ENCODE data around the gene SZT2.

Gene SZT2

GRCh38 chr1:43402089-43402865, 12.6 kb downstream of the SZT2 start:
- Histone ChIP-seq H4K20me1 (ENCODE audit: insufficient read depth, low read length) (no peaks in the 10 kb centered on the region), H3K9ac (ENCODE audit: low read depth, low read length) (no peak overlapping the region), H3K9me3 (ENCODE audit: insufficient read depth, low read length, severe bottlenecking) (no peaks in the 10 kb centered on the region), H3K4me1 (ENCODE audit: insufficient read depth, low read length) (no peaks in the 10 kb centered on the region), H3K4me2 (ENCODE audit: insufficient read depth, low read length) (no peak overlapping the region), H3K79me2 (ENCODE audit: insufficient read depth, low read length) (peaks cover 9% of the 10 kb centered on the region; the same call in 1 of the 2 replicates), H2AFZ (ENCODE audit: low read depth, low read length) (no peak overlapping the region), H3K27ac (ENCODE audit: low read length) (no peak overlapping the region), H3K36me3 (ENCODE audit: insufficient read depth, low read length) (peaks cover 51% of the 10 kb centered on the region), H3K27me3 (ENCODE audit: insufficient read depth, low read length, poor library complexity) (no peaks in the 10 kb centered on the region), H3K4me3 (ENCODE audit: low read depth in 1 of 2, low read length in 2 of 2) (no peak overlapping the region)
- ATAC-seq (ENCODE audit: insufficient read depth, low read depth): no peak
- TF ChIP-seq EZH2 (IDR thresholded peaks at IDR 0.05; ENCODE audit: borderline replicate concordance, low read depth, low read length, severe bottlenecking) (no peak), CTCF (IDR thresholded peaks at IDR 0.05; ENCODE audit: borderline replicate concordance, extremely low read depth, low read length, poor library complexity, severe bottlenecking) (no peak)
- DNase-seq: no peak

GRCh38 chr1:43404353-43404752, 14.7 kb downstream of the SZT2 start:
- Histone ChIP-seq H2AFZ (ENCODE audit: low read depth, low read length) (no peak overlapping the region), H3K4me2 (ENCODE audit: insufficient read depth, low read length) (no peak overlapping the region), H3K36me3 (ENCODE audit: insufficient read depth, low read length) (peaks cover 67% of the 10 kb centered on the region), H3K27me3 (ENCODE audit: insufficient read depth, low read length, poor library complexity) (no peaks in the 10 kb centered on the region), H3K79me2 (ENCODE audit: insufficient read depth, low read length) (peaks cover 6% of the 10 kb centered on the region; the same call in 1 of the 2 replicates), H3K9me3 (ENCODE audit: insufficient read depth, low read length, severe bottlenecking) (no peaks in the 10 kb centered on the region), H3K27ac (ENCODE audit: low read length) (no peak overlapping the region), H3K9ac (ENCODE audit: low read depth, low read length) (no peak overlapping the region), H4K20me1 (ENCODE audit: insufficient read depth, low read length) (no peaks in the 10 kb centered on the region), H3K4me3 (ENCODE audit: low read depth in 1 of 2, low read length in 2 of 2) (no peak overlapping the region), H3K4me1 (ENCODE audit: insufficient read depth, low read length) (no peaks in the 10 kb centered on the region)
- DNase-seq (no peak), ATAC-seq (ENCODE audit: insufficient read depth, low read depth) (no peak)
- no peak for TF ChIP-seq CTCF (IDR thresholded peaks at IDR 0.05; ENCODE audit: borderline replicate concordance, extremely low read depth, low read length, poor library complexity, severe bottlenecking)
- no peak for TF ChIP-seq EZH2 (IDR thresholded peaks at IDR 0.05; ENCODE audit: borderline replicate concordance, low read depth, low read length, severe bottlenecking)

- Histone ChIP-seq H3K27ac (ENCODE audit: low read length) (no peak overlapping the region), H3K36me3 (ENCODE audit: insufficient read depth, low read length) (peaks cover 73% of the 10 kb centered on the region), H3K79me2 (ENCODE audit: insufficient read depth, low read length) (0 out of 2 replicates have a peak, but pooled peaks cover under 1% of the 10 kb centered on the region), H4K20me1 (ENCODE audit: insufficient read depth, low read length) (no peaks in the 10 kb centered on the region), H2AFZ (ENCODE audit: low read depth, low read length) (no peak overlapping the region), H3K9me3 (ENCODE audit: insufficient read depth, low read length, severe bottlenecking) (no peaks in the 10 kb centered on the region), H3K4me1 (ENCODE audit: insufficient read depth, low read length) (no peaks in the 10 kb centered on the region), H3K27me3 (ENCODE audit: insufficient read depth, low read length, poor library complexity) (no peaks in the 10 kb centered on the region), H3K4me2 (ENCODE audit: insufficient read depth, low read length) (no peak overlapping the region), H3K9ac (ENCODE audit: low read depth, low read length) (no peak overlapping the region), H3K4me3 (ENCODE audit: low read depth in 1 of 2, low read length in 2 of 2) (no peak overlapping the region)
- TF ChIP-seq CTCF (IDR thresholded peaks at IDR 0.05; ENCODE audit: borderline replicate concordance, extremely low read depth, low read length, poor library complexity, severe bottlenecking): no peak
- no peak for TF ChIP-seq EZH2 (IDR thresholded peaks at IDR 0.05; ENCODE audit: borderline replicate concordance, low read depth, low read length, severe bottlenecking)
- ATAC-seq (ENCODE audit: insufficient read depth, low read depth): no peak
- no peak for DNase-seq
Measured at GRCh38 chr1:43405219-43405875, 15.6 kb downstream of the SZT2 start.
